H9 (cell line): Measurements from ENCODE around the gene CACNA2D3. TPM values are rescaled to one million over a fixed set of nuclear protein-coding genes. Genes with fewer than 3 reads are reported as not detected.

Experiments used
- DNase-seq: peaks from one replicate; pipeline ENCODE4 v3.0.0-alpha.2; 2017
- H2AFZ ChIP-seq: one replicate; pipeline ENCODE4 v1.6.1; 2013; ENCODE audit warnings: mild to moderate bottlenecking, low read length, control low read depth, moderate library complexity
- H2AK5ac ChIP-seq: 2 replicates; pipeline ENCODE4 v1.6.1; 2013; ENCODE audit warnings: low read length, control low read depth, mixed read lengths; ENCODE audit not compliant: insufficient read length
- H2BK120ac ChIP-seq: one replicate; pipeline ENCODE4 v1.6.1; 2013; ENCODE audit warnings: low read depth, mild to moderate bottlenecking, low read length, control low read depth, inconsistent platforms; ENCODE audit not compliant: poor library complexity, severe bottlenecking
- H2BK12ac ChIP-seq: 2 replicates; pipeline ENCODE4 v1.6.1; 2013; ENCODE audit warnings: low read length, control low read depth, mixed read lengths, low read depth; ENCODE audit not compliant: insufficient read length
- H2BK15ac ChIP-seq: 2 replicates; pipeline ENCODE4 v1.6.1; 2013; ENCODE audit warnings: low read depth, low read length, control low read depth
- H2BK20ac ChIP-seq: one replicate; pipeline ENCODE4 v1.6.1; 2013; ENCODE audit warnings: low read depth, mild to moderate bottlenecking, low read length, control low read depth, inconsistent platforms; ENCODE audit not compliant: poor library complexity, severe bottlenecking
- H2BK5ac ChIP-seq: 2 replicates; pipeline ENCODE4 v1.6.1; 2013; ENCODE audit warnings: low read length, control low read depth, mixed read lengths; ENCODE audit not compliant: insufficient read length
- H3K14ac ChIP-seq: 2 replicates; pipeline ENCODE4 v1.6.1; 2013; ENCODE audit warnings: low read length, control low read depth; ENCODE audit not compliant: insufficient read depth
- H3K18ac ChIP-seq: 2 replicates; pipeline ENCODE4 v1.6.1; 2013; ENCODE audit warnings: low read depth, mild to moderate bottlenecking, mixed read lengths, low read length, control low read depth; ENCODE audit not compliant: insufficient read length
- H3K23ac ChIP-seq: 2 replicates; pipeline ENCODE4 v1.6.1; 2013; ENCODE audit warnings: low read length, control low read depth, mixed read lengths, low read depth; ENCODE audit not compliant: insufficient read length
- H3K23me2 ChIP-seq: 2 replicates; pipeline ENCODE4 v1.6.1; 2013; ENCODE audit warnings: low read depth, mild to moderate bottlenecking, mixed read lengths, low read length, control low read depth; ENCODE audit not compliant: insufficient read length, poor library complexity, severe bottlenecking
- H3K27ac ChIP-seq: 2 replicates; pipeline ENCODE4 v1.5.1; 2013; ENCODE audit warnings: low read length, control low read depth, mixed read lengths, low read depth; ENCODE audit not compliant: insufficient read length
- H3K27me3 ChIP-seq: 2 replicates; pipeline ENCODE4 v1.6.1; 2013; ENCODE audit warnings: low read length, control low read depth, inconsistent platforms; ENCODE audit not compliant: insufficient read depth
- H3K4ac ChIP-seq: 2 replicates; pipeline ENCODE4 v1.6.1; 2013; ENCODE audit warnings: low read depth, mild to moderate bottlenecking, control low read depth, inconsistent platforms, low read length, moderate library complexity
- H3K4me1 ChIP-seq: 2 replicates; pipeline ENCODE4 v1.6.1; 2013; ENCODE audit warnings: low read length, control low read depth, inconsistent platforms; ENCODE audit not compliant: insufficient read depth
- H3K4me2 ChIP-seq: 2 replicates; pipeline ENCODE4 v1.6.1; 2013; ENCODE audit warnings: low read length, control low read depth, mixed read lengths; ENCODE audit not compliant: insufficient read length, insufficient read depth
- H3K56ac ChIP-seq: 2 replicates; pipeline ENCODE4 v1.6.1; 2013; ENCODE audit warnings: low read depth, mild to moderate bottlenecking, mixed read lengths, low read length, control low read depth; ENCODE audit not compliant: insufficient read length
- H3K79me1 ChIP-seq: 2 replicates; pipeline ENCODE4 v1.6.1; 2013; ENCODE audit warnings: low read depth, mild to moderate bottlenecking, moderate library complexity, low read length, control low read depth, inconsistent platforms; ENCODE audit not compliant: insufficient read depth, poor library complexity, severe bottlenecking
- H3K79me2 ChIP-seq: 2 replicates; pipeline ENCODE4 v1.6.1; 2013; ENCODE audit warnings: low read length, control low read depth, inconsistent platforms; ENCODE audit not compliant: insufficient read depth
- H3K9ac ChIP-seq: 2 replicates; pipeline ENCODE4 v1.6.1; 2013; ENCODE audit warnings: low read length, control low read depth, mixed read lengths; ENCODE audit not compliant: insufficient read length; ENCODE audit errors: extremely low read depth
- H3K9me3 ChIP-seq: one replicate; pipeline ENCODE4 v1.6.1; 2013; ENCODE audit warnings: low read depth, low read length, inconsistent platforms; ENCODE audit not compliant: control insufficient read depth
- H3T11ph ChIP-seq: one replicate; pipeline ENCODE4 v1.6.1; 2013; ENCODE audit warnings: mild to moderate bottlenecking, low read length, control low read depth, inconsistent platforms
- H4K20me1 ChIP-seq: one replicate; pipeline ENCODE4 v1.6.1; 2013; ENCODE audit not compliant: control insufficient read depth, insufficient read length, insufficient read depth
- H4K5ac ChIP-seq: 2 replicates; pipeline ENCODE4 v1.6.1; 2013; ENCODE audit warnings: low read depth, mild to moderate bottlenecking, mixed read lengths, low read length, control low read depth; ENCODE audit not compliant: insufficient read length
- H4K8ac ChIP-seq: replicated peaks from 2 replicates; pipeline ENCODE4 v1.6.1; 2013; ENCODE audit warnings: low read length, control low read depth, mixed read lengths, low read depth; ENCODE audit not compliant: insufficient read length
- H4K91ac ChIP-seq: 2 replicates; pipeline ENCODE4 v1.6.1; 2013; ENCODE audit warnings: low read depth, mild to moderate bottlenecking, moderate library complexity, mixed read lengths, low read length, control low read depth; ENCODE audit not compliant: insufficient read length
- H3K27ac Mint-ChIP-seq, 3 experiments: 2 replicates in 2 of 3; 3 replicates in 1 of 3; pipeline ENCODE4 v1.8.0; 2020 to 2021; ENCODE audit warnings: mixed read lengths in 3 of 3, mild to moderate bottlenecking in 1 of 3, moderate library complexity in 1 of 3
- H3K27me3 Mint-ChIP-seq: 2 replicates; pipeline ENCODE4 v1.8.0; 2021; ENCODE audit warnings: low read depth, mild to moderate bottlenecking, moderate library complexity, mixed read lengths
- H3K36me3 Mint-ChIP-seq, 3 experiments: 2 replicates in 2 of 3; 3 replicates in 1 of 3; pipeline ENCODE4 v1.8.0; 2020 to 2021; ENCODE audit warnings: low read depth in 3 of 3, mixed read lengths in 3 of 3; ENCODE audit not compliant: insufficient read depth in 1 of 3
- H3K4me1 Mint-ChIP-seq, 2 experiments: 2 replicates each; pipeline ENCODE4 v1.8.0; 2020; ENCODE audit warnings: mixed read lengths in 2 of 2
- H3K4me3 Mint-ChIP-seq, 2 experiments: 2 replicates in 1 of 2; 3 replicates in 1 of 2; pipeline ENCODE4 v1.8.0; 2020 to 2021; ENCODE audit warnings: mild to moderate bottlenecking in 2 of 2, mixed read lengths in 2 of 2, moderate library complexity in 1 of 2
- H3K9me3 Mint-ChIP-seq, 2 experiments: 2 replicates in 1 of 2; 3 replicates in 1 of 2; pipeline ENCODE4 v1.8.0; 2020; ENCODE audit warnings: mild to moderate bottlenecking in 2 of 2, mixed read lengths in 2 of 2, moderate library complexity in 1 of 2
- WGBS: extraction: QIAGEN DNeasy Blood & Tissue Kit; methylation state at CpG from one replicate; pipeline ENCODE4 v1.1.7; 2013; ENCODE audit warnings: missing lambda C conversion rate, low lambda C conversion rate, mixed read lengths; ENCODE audit not compliant: insufficient read length; ENCODE audit errors: extremely low coverage; 5-methylcytosine and 5-hydroxymethylcytosine counted together
- total RNA-seq: library from RNA; stranded (reverse); gene quantifications from 2 replicates; pipeline ENCODE4 v1.2.1, GENCODE V29; 2021
- TF ChIP-seq, protein P1 (sequence below): fragments of 200-600 bp; sonication (generic); conservative IDR thresholded peaks from 3 replicates; pipeline ENCODE4 v1.8.0; 2021; ENCODE audit warnings: antibody characterized with exemption, mild to moderate bottlenecking

Gene CACNA2D3
- total RNA-seq, 1 experiment from 2014 or later: 3.2 TPM

DNA sequence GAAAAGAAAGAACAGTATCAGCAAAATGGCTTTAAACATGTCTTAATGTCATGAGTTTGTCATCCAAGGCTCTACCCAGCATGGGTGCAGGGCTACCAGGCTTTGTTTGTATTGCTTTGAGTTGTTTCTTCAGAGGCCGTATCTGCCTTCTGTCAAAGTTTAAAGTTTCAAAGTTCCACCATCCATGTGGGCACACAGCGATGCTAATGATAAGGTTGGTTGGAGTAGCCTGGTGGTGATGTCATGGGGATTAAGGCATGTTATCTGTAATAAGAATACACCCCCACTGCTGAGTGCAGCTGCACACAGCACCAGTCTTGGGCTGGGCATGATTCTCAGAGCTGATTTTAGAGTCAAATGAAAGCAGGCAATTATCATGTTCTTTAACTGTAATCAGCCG lies 877.5 kb downstream of the CACNA2D3 start:
- no CpG with 5 or more reads among the region's 3 CpGs for WGBS
- no peak overlapping the region for H3K14ac ChIP-seq
- Mint-ChIP-seq H3K4me1 (peaks cover 26 to 28% of the 10 kb centered on the region in 2 experiments), H3K36me3 (peaks cover 0 to 6% (median 4%) of the 10 kb centered on the region in 3 experiments; a peak in 2 of 7 replicates), H3K9me3 (peaks cover 0 to 3% of the 10 kb centered on the region in 2 experiments; a peak in 1 of 5 replicates), H3K27me3 (no peaks in the 10 kb centered on the region), H3K4me3 (no peak overlapping the region), H3K27ac (peak overlapping the region in 2 of 3 experiments; percentile 29 to 98; a peak in 4 of 7 replicates)
- H3K23ac ChIP-seq: no peak overlapping the region
- H3K27me3 ChIP-seq: no peaks in the 10 kb centered on the region
- H2AK5ac ChIP-seq: no peak overlapping the region
- no peak overlapping the region for H2AFZ ChIP-seq
- H3K23me2 ChIP-seq: no peaks in the 10 kb centered on the region
- TF ChIP-seq, protein P1, sequence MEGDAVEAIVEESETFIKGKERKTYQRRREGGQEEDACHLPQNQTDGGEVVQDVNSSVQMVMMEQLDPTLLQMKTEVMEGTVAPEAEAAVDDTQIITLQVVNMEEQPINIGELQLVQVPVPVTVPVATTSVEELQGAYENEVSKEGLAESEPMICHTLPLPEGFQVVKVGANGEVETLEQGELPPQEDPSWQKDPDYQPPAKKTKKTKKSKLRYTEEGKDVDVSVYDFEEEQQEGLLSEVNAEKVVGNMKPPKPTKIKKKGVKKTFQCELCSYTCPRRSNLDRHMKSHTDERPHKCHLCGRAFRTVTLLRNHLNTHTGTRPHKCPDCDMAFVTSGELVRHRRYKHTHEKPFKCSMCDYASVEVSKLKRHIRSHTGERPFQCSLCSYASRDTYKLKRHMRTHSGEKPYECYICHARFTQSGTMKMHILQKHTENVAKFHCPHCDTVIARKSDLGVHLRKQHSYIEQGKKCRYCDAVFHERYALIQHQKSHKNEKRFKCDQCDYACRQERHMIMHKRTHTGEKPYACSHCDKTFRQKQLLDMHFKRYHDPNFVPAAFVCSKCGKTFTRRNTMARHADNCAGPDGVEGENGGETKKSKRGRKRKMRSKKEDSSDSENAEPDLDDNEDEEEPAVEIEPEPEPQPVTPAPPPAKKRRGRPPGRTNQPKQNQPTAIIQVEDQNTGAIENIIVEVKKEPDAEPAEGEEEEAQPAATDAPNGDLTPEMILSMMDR: no peak
- no peak overlapping the region for H4K5ac ChIP-seq
- peaks cover 12% of the 10 kb centered on the region for H3K4me1 ChIP-seq
- H3K56ac ChIP-seq: no peak overlapping the region
- H3K4ac ChIP-seq: no peak overlapping the region
- no peak overlapping the region for H2BK5ac ChIP-seq
- no peaks in the 10 kb centered on the region for H4K20me1 ChIP-seq
- H2BK15ac ChIP-seq: no peak overlapping the region
- H3K4me2 ChIP-seq: no peak overlapping the region
- no peak overlapping the region for H4K8ac ChIP-seq
- no peak overlapping the region for H3K18ac ChIP-seq
- H3K27ac ChIP-seq: no peak overlapping the region
- H3K9me3 ChIP-seq: no peaks in the 10 kb centered on the region
- no peaks in the 10 kb centered on the region for H3K79me1 ChIP-seq
- no peak overlapping the region for H2BK20ac ChIP-seq
- no peak overlapping the region for H3K9ac ChIP-seq
- H2BK120ac ChIP-seq: no peak overlapping the region
- no peak overlapping the region for H4K91ac ChIP-seq
- H3K79me2 ChIP-seq: no peaks in the 10 kb centered on the region
- no peak overlapping the region for H3T11ph ChIP-seq
- no peak for DNase-seq
- H2BK12ac ChIP-seq: no peak overlapping the region
